Activated CD4-positive, alpha-beta T cell treated with anti-CD3 and anti-CD28 coated beads for 36 hours (primary cell): Measurements from ENCODE around the gene HERPUD2. TPM values are rescaled to one million over a fixed set of nuclear protein-coding genes. Genes with fewer than 3 reads are reported as not detected.
"Not testable (repeated sequence)": the region's sequence is repeated elsewhere in the genome, so short reads cannot be mapped to it uniquely, and the experiment has no call there.

Experiments
- ATAC-seq: fragments of 200-7000 bp; cut with Tn5 transposase; one replicate; pipeline ENCODE4 v1.10.0; 2021; ENCODE audit warnings: mild to moderate bottlenecking, moderate library complexity
- CTCF ChIA-PET: fragments of 350-600 bp; sonication (Branson Sonifier 250); formaldehyde crosslinking; loops from one replicate; lab custom pipeline; 2021; ENCODE audit warnings: antibody characterized with exemption; lab: Charles Lee
- POLR2A ChIA-PET: fragments of 350-600 bp; sonication (Branson Sonifier 250); formaldehyde crosslinking; loops from one replicate; lab custom pipeline; 2021; ENCODE audit warnings: antibody characterized with exemption, inconsistent platforms; lab: Charles Lee
- DNase-seq: peaks from one replicate; pipeline ENCODE4 v3.0.0-alpha.2; 2020
- H3K27ac Mint-ChIP-seq: one replicate; pipeline ENCODE4 v1.8.0; 2021; ENCODE audit warnings: mixed read lengths
- H3K27me3 Mint-ChIP-seq: one replicate; pipeline ENCODE4 v1.8.0; 2021; ENCODE audit warnings: mixed read lengths
- H3K36me3 Mint-ChIP-seq: one replicate; pipeline ENCODE4 v1.8.0; 2021; ENCODE audit warnings: low read depth, mixed read lengths
- H3K4me1 Mint-ChIP-seq: one replicate; pipeline ENCODE4 v1.8.0; 2021; ENCODE audit warnings: mixed read lengths
- H3K4me3 Mint-ChIP-seq: one replicate; pipeline ENCODE4 v1.8.0; 2021; ENCODE audit warnings: mild to moderate bottlenecking, moderate library complexity, mixed read lengths
- H3K9me3 Mint-ChIP-seq: one replicate; pipeline ENCODE4 v1.8.0; 2021; ENCODE audit warnings: low read depth, mixed read lengths
- intact Hi-C, 2 experiments: fragments of 100-400 bp; cut with DNase I in 1 of 2; cut with micrococcal nuclease in 1 of 2; formaldehyde crosslinking; loops; one replicate each; pipeline versions ENCODE4 v1.14.2 to v1.15.1; 2022 to 2024; cut with DNase I, micrococcal nuclease
- total RNA-seq, 2 experiments: library from RNA; stranded (reverse); gene quantifications; one replicate each; pipeline ENCODE4 v1.2.3, GENCODE V29; 2021

Gene HERPUD2
- total RNA-seq, 2 experiments from 2014 or later: 22.1 to 26.7 TPM

DNA sequence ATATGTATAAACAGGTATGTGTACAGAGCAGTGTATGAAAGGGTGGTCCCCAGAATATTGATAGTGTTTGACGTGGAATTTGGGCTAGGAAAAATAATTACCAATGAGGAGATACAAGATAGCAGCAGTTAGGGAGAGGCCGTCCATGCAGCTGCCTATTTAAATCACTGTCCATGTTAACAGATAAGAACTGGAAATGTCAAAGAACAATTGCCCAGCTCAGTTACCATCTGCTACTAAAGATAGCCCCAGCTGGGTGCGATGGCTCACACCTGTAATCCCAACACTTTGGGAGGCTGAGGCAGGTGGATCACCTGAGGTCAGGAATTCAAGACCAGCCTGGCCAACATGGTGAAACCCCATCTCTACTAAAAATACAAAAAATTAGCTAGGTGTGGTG is 3.4 kb upstream of the HERPUD2 start:
- not testable (repeated sequence) for ATAC-seq, H3K27ac Mint-ChIP-seq, H3K9me3 Mint-ChIP-seq, DNase-seq, H3K4me3 Mint-ChIP-seq, H3K27me3 Mint-ChIP-seq
- Mint-ChIP-seq H3K36me3 (peaks cover 16% of the 10 kb centered on the region), H3K4me1 (peaks cover 37% of the 10 kb centered on the region)
- intact Hi-C loops: loop anchor here (10.0 kb wide), 2 partner anchors 586 to 666 kb away; a partner anchor contains a TSS
- ChIA-PET CTCF (interaction anchor here (0.9 to 3.9 kb wide), 3 partner anchors 27 to 105 kb away, joined by 3 to 15 read pairs (median 3); no protein-coding TSS in a partner anchor), POLR2A (interaction anchor here (1.2 kb wide), 1 partner anchor 25 kb away, joined by 3 read pairs; no protein-coding TSS in a partner anchor)

GRCh38 chr7:35697414-35698175 is 2.7 kb upstream of the HERPUD2 start:
- Mint-ChIP-seq H3K27me3 (no peaks in the 10 kb centered on the region), H3K9me3 (no peaks in the 10 kb centered on the region), H3K4me1 (peaks cover 43% of the 10 kb centered on the region), H3K36me3 (peaks cover 16% of the 10 kb centered on the region), H3K27ac (no peak overlapping the region), H3K4me3 (no peak overlapping the region)
- ChIA-PET CTCF (interaction anchor here (0.5 to 3.9 kb wide), 8 partner anchors 26 to 273 kb away, joined by 3 to 15 read pairs (median 3); no protein-coding TSS in a partner anchor), POLR2A (interaction anchor here (1.2 kb wide), 1 partner anchor 26 kb away, joined by 3 read pairs; no protein-coding TSS in a partner anchor)
- no peak for DNase-seq
- intact Hi-C loops: loop anchor here (10.0 kb wide), 2 partner anchors 587 to 667 kb away; a partner anchor contains a TSS
- no peak for ATAC-seq

DNA sequence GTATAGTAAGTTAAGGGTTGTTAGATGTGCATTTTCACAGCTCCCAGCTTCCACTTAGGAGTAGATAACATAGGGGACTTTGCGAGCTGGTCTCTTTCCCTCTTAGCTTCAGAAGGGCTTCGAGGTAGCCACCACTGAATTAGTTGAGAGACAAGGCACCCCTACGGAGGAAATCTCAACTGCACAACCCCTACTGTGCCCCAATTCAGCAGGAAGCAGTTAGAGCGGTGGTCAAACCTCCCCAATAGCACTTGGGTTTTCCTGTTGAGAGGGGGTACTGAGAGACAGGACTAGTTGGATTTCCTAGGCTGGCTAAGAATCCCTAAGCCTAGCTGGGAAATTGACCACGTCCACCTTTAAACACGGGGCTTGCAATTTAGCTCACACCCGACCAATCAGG is 1.1 kb upstream of the HERPUD2 start:
- H3K27me3 Mint-ChIP-seq: no peaks in the 10 kb centered on the region
- DNase-seq (no peak), ATAC-seq (no peak)
- intact Hi-C loops: loop anchor here (1.0 to 10.0 kb wide), 5 partner anchors 105 to 669 kb away; partner anchors contain the start of genes SEPTIN7 (in 2 of the 2) and DPY19L1 (in 1 of the 2)
- H3K4me3 Mint-ChIP-seq: peak overlapping the region; percentile 97
- ChIA-PET CTCF (interaction anchor here (0.7 to 3.9 kb wide), 11 partner anchors 9 to 592 kb away, joined by 3 to 15 read pairs (median 4); partner anchors contain the start of gene SEPTIN7), POLR2A (interaction anchor here (0.5 to 3.7 kb wide), 4 partner anchors 8 to 167 kb away, joined by 3 to 45 read pairs (median 4); partner anchors contain the start of gene SEPTIN7)
- H3K36me3 Mint-ChIP-seq: peaks cover 16% of the 10 kb centered on the region
- H3K4me1 Mint-ChIP-seq: peaks cover 44% of the 10 kb centered on the region
- peak overlapping the region; percentile 98 for H3K27ac Mint-ChIP-seq
- H3K9me3 Mint-ChIP-seq: no peaks in the 10 kb centered on the region

DNA sequence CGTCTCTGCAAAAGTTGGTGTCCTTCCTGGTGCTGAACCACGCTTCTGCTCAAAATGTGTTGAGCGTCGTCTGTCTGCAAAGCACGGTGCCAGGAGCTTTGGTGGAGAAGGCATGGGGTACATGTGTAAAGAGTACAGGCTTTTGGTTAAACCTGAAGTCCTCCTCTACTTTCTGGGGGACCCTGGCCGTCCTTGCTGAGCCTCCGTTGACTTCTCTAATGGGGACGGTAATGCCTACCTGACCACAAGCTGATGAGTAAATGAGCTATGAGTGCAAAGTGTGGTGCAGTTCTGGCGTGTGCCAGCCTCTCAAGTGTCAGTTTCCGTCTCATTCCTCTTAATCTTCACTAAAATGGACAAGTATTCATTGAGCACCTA is 527 bp upstream of the HERPUD2 start:
- ChIA-PET CTCF (interaction anchor here (1.0 to 3.9 kb wide), 7 partner anchors 10 to 211 kb away, joined by 3 to 15 read pairs (median 4); partner anchors contain the start of gene SEPTIN7), POLR2A (interaction anchor here (0.5 to 3.7 kb wide), 5 partner anchors 9 to 167 kb away, joined by 3 to 45 read pairs (median 3); partner anchors contain the start of gene SEPTIN7)
- peaks cover 44% of the 10 kb centered on the region for H3K4me1 Mint-ChIP-seq
- peak overlapping the region; percentile 97 for H3K4me3 Mint-ChIP-seq
- peak; percentile 52 for DNase-seq
- peaks cover 16% of the 10 kb centered on the region for H3K36me3 Mint-ChIP-seq
- H3K9me3 Mint-ChIP-seq: no peaks in the 10 kb centered on the region
- peak; percentile 31 for ATAC-seq
- no peaks in the 10 kb centered on the region for H3K27me3 Mint-ChIP-seq
- intact Hi-C loops: loop anchor here (1.0 to 10.0 kb wide), 5 partner anchors 106 to 669 kb away; partner anchors contain the start of genes SEPTIN7 (in 2 of the 2) and DPY19L1 (in 1 of the 2)
- peak overlapping the region; percentile 98 for H3K27ac Mint-ChIP-seq

DNA sequence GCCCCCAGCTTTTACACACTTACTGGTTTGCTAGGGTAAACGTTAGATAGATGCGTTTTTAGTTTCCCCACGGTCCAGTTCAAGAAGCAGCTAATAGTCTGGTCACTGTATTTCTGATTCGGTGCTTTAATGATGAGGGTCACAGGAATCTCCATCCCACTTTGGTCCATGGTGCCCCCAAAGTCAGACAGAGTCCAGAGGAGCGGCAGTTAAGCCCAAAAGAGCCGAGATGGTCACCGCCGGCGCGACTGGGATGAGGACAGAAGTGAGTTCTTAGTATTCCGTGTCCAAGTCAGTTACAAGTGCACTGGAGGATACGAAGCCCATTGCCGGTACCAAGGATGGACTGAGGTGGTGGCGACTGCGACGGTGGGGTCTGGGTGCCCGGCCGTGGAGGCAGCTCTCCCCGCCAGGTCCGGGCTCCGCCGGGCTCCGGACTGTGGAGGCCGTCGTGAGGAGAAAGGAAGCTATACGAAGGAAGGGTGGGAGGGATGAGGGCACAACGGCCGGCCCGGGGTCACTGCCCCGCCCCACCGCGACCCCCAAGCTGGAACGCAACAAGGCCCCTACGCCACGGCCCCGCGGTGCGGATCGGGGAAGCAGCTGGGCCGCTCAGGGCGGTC is 663 bp downstream of the HERPUD2 start:
- peak overlapping the region; percentile 97 for H3K4me3 Mint-ChIP-seq
- DNase-seq (no peak), ATAC-seq (no peak)
- no peaks in the 10 kb centered on the region for H3K27me3 Mint-ChIP-seq
- no peaks in the 10 kb centered on the region for H3K9me3 Mint-ChIP-seq
- ChIA-PET POLR2A (interaction anchor here (1.3 to 3.7 kb wide), 2 partner anchors 31 to 107 kb away, joined by 3 to 45 read pairs; partner anchors contain the start of gene SEPTIN7), CTCF (interaction anchor here (0.6 to 3.9 kb wide), 3 partner anchors 33 to 215 kb away, joined by 3 to 15 read pairs (median 4); no protein-coding TSS in a partner anchor)
- H3K36me3 Mint-ChIP-seq: peaks cover 19% of the 10 kb centered on the region
- peaks cover 42% of the 10 kb centered on the region for H3K4me1 Mint-ChIP-seq
- H3K27ac Mint-ChIP-seq: peak overlapping the region; percentile 85
- intact Hi-C loops: loop anchor here (2.0 to 10.0 kb wide), 4 partner anchors 37 to 671 kb away; partner anchors contain the start of gene DPY19L1 (in 1 of the 2)

DNA sequence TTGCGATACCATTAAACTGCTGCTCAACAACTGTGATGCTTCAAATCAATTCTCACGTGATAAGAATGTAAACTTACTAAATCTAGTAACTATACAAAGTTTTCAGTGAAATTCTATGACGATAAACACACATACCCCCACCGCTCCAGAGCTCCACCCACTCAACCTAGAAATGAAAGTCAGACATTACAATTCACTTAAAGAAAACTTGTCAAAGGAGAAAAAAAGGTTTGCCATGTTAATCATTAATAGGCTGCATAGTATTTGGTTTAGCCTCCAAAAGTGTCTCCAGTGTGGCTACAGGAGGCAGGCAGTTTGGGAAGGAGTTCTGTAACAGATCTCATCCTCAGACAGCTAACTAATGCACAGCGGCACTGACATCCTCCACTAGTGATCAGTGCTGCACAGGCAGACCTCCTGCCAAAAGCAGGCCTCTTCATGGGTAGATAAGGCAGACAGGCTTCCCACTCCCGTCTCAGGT is 3.1 kb downstream of the HERPUD2 start:
- Mint-ChIP-seq H3K4me3 (peak overlapping the region; percentile 97), H3K4me1 (peaks cover 60% of the 10 kb centered on the region), H3K36me3 (peaks cover 17% of the 10 kb centered on the region), H3K9me3 (no peaks in the 10 kb centered on the region), H3K27ac (peak overlapping the region; percentile 85), H3K27me3 (no peaks in the 10 kb centered on the region)
- CTCF ChIA-PET: interaction anchor here (0.7 to 1.7 kb wide), 6 partner anchors 8 to 215 kb away, joined by 3 to 5 read pairs (median 4); partner anchors contain the start of gene SEPTIN7
- POLR2A ChIA-PET: interaction anchor here (0.7 to 1.6 kb wide), 3 partner anchors 32 to 109 kb away, joined by 4 to 7 read pairs (median 4); partner anchors contain the start of gene SEPTIN7
- ATAC-seq (peak; percentile 42), DNase-seq (peak; percentile 61)
- intact Hi-C loops: loop anchor here (1.0 to 10.0 kb wide), 6 partner anchors 11 to 673 kb away; a partner anchor contains a TSS

GRCh38 chr7:35691366-35691765 is 3.6 kb downstream of the HERPUD2 start:
- intact Hi-C loops: loop anchor here (1.0 to 10.0 kb wide), 6 partner anchors 10 to 673 kb away; a partner anchor contains a TSS
- Mint-ChIP-seq H3K9me3 (no peaks in the 10 kb centered on the region), H3K4me1 (peaks cover 58% of the 10 kb centered on the region), H3K27me3 (no peaks in the 10 kb centered on the region), H3K27ac (peak overlapping the region; percentile 85), H3K4me3 (peak overlapping the region; percentile 97), H3K36me3 (peaks cover 12% of the 10 kb centered on the region)
- POLR2A ChIA-PET: interaction anchor here (0.7 to 1.6 kb wide), 3 partner anchors 32 to 109 kb away, joined by 4 to 7 read pairs (median 4); partner anchors contain the start of gene SEPTIN7
- no peak for DNase-seq
- peak; percentile 30 for ATAC-seq
- CTCF ChIA-PET: interaction anchor here (0.7 to 1.7 kb wide), 5 partner anchors 9 to 109 kb away, joined by 3 to 4 read pairs (median 3); partner anchors contain the start of gene SEPTIN7

- ATAC-seq, H3K27me3 Mint-ChIP-seq, H3K36me3 Mint-ChIP-seq, H3K9me3 Mint-ChIP-seq: not testable (repeated sequence)
- ChIA-PET CTCF (interaction anchor here (0.5 to 1.3 kb wide), 4 partner anchors 9 to 177 kb away, joined by 3 to 4 read pairs (median 3); no protein-coding TSS in a partner anchor), POLR2A (interaction anchor here (0.5 to 1.6 kb wide), 5 partner anchors 33 to 1075 kb away, joined by 3 to 7 read pairs (median 4); partner anchors contain the start of gene SEPTIN7)
- peak overlapping the region; percentile 85 for H3K27ac Mint-ChIP-seq
- H3K4me3 Mint-ChIP-seq: peak overlapping the region; percentile 97
- peak; percentile 39 for DNase-seq
- intact Hi-C loops: loop anchor here (1.0 to 10.0 kb wide), 6 partner anchors 9 to 674 kb away; a partner anchor contains a TSS
- H3K4me1 Mint-ChIP-seq: peaks cover 51% of the 10 kb centered on the region
Observed at GRCh38 chr7:35690614-35691013, 4.3 kb downstream of the HERPUD2 start.

GRCh38 chr7:35685781-35686180 is 9.2 kb downstream of the HERPUD2 start:
- Mint-ChIP-seq H3K4me1 (peaks cover 65% of the 10 kb centered on the region), H3K27me3 (no peaks in the 10 kb centered on the region), H3K27ac (no peak overlapping the region), H3K9me3 (no peaks in the 10 kb centered on the region), H3K36me3 (peaks cover 24% of the 10 kb centered on the region), H3K4me3 (no peak overlapping the region)
- intact Hi-C loops: no loop called here
- CTCF ChIA-PET: interaction anchor here (0.6 kb wide), 1 partner anchor 20 kb away, joined by 3 read pairs; no protein-coding TSS in a partner anchor
- DNase-seq (no peak), ATAC-seq (no peak)
- POLR2A ChIA-PET: no interaction called here
